Gastroesophageal sphincter (tissue), 4 donors: ENCODE data around the gene SEPTIN2. TPM values are rescaled to one million over a fixed set of nuclear protein-coding genes. Genes with fewer than 3 reads are reported as not detected.
A peak's percentile ranks its signal among the peaks of the same experiment; 100 is the strongest.

ENCODE experiments used
- ATAC-seq: fragments of 150-250 bp; one replicate; pipeline ENCODE4 v1.9.1; 2016; ENCODE audit warnings: mild to moderate bottlenecking, moderate library complexity
- H3K27ac ChIP-seq, 4 donors: fragments of 200-600 bp; sonication (generic) in 3 of 4; 1 replicate in 3 of 4; 2 replicates in 1 of 4; pipeline ENCODE4 v1.5.1; 2016 to 2019
- H3K27me3 ChIP-seq: fragments of 200-600 bp; sonication (generic); one replicate; pipeline ENCODE4 v1.5.1; 2019
- H3K36me3 ChIP-seq, 2 donors: fragments of 200-600 bp; sonication (generic); one replicate each; pipeline ENCODE4 v1.5.1; 2019; ENCODE audit warnings: control low read depth in 1 of 2
- H3K4me1 ChIP-seq, 3 donors: fragments of 200-600 bp; sonication (generic); 1 replicate in 2 of 3; 2 replicates in 1 of 3; pipeline ENCODE4 v1.5.1; 2016 to 2019; ENCODE audit warnings: control low read depth in 2 of 3
- H3K4me3 ChIP-seq, 2 donors: fragments of 200-600 bp; sonication (generic); one replicate each; pipeline ENCODE4 v1.5.1; 2019; ENCODE audit warnings: mild to moderate bottlenecking in 1 of 2, moderate library complexity in 1 of 2
- H3K9me3 ChIP-seq, 3 donors: fragments of 200-600 bp; sonication (generic); one replicate each; pipeline ENCODE4 v1.5.1; 2017 to 2019; ENCODE audit warnings: control low read depth in 2 of 3
- EP300 ChIP-seq: sonication (generic); formaldehyde crosslinking; IDR thresholded peaks from one replicate; pipeline ENCODE4 v1.6.1; 2017; ENCODE audit warnings: antibody characterized with exemption, mild to moderate bottlenecking
- POLR2A ChIP-seq, 2 donors: fragments of 450-650 bp; IDR thresholded peaks; one replicate each; pipeline ENCODE4 v1.6.1; 2017; ENCODE audit warnings: antibody characterized with exemption in 2 of 2, mild to moderate bottlenecking in 2 of 2, moderate library complexity in 1 of 2
- POLR2AphosphoS5 ChIP-seq: sonication (generic); formaldehyde crosslinking; IDR thresholded peaks from one replicate; pipeline ENCODE4 v1.6.1; 2017; ENCODE audit warnings: antibody characterized with exemption
- WGBS, 2 donors: methylation state at CpG; one replicate each; pipeline ENCODE4 v1.1.5; 2018; ENCODE audit warnings: low coverage in 1 of 2; 5-methylcytosine and 5-hydroxymethylcytosine counted together
- total RNA-seq, 4 donors: library from RNA; depleted of rRNA; stranded (reverse); fragments of >200 nt; gene quantifications; one replicate each; pipeline ENCODE4 v1.1.0, GENCODE V29; 2016
- TF ChIP-seq, protein P1 (sequence below), 4 experiments: fragments of 200-600 bp in 2 of 4; fragments of 450-650 bp in 2 of 4; sonication (generic) in 1 of 4; IDR thresholded peaks; one replicate each; pipeline ENCODE4 v1.5.1; 2017 to 2019; ENCODE audit warnings: antibody characterized with exemption in 4 of 4, mild to moderate bottlenecking in 2 of 4, moderate library complexity in 2 of 4

SEPTIN2 gene
- total RNA-seq, 4 donors from 2014 or later, result 317 to 360 (median 330) TPM

GRCh38 chr2:241350878-241351639 lies 35.3 kb downstream of the SEPTIN2 start:
- no peaks in the 10 kb centered on the region for H3K9me3 ChIP-seq
- H3K4me1 ChIP-seq, result peaks cover 0 to 8% (median 3%) of the 10 kb centered on the region in 3 donors
- no peak overlapping the region for H3K27ac ChIP-seq
- no peak for ATAC-seq
- H3K36me3 ChIP-seq, result peaks cover 0 to 87% of the 10 kb centered on the region in 2 donors
- H3K27me3 ChIP-seq, result no peaks in the 10 kb centered on the region
- 78 to 84% methylated on average over 7 to 9 of the region's 9 CpGs for WGBS, 2 donors
- no peak for TF ChIP-seq POLR2A (IDR thresholded peaks at IDR 0.05)
- TF ChIP-seq EP300, result no peak
- TF ChIP-seq, protein P1, sequence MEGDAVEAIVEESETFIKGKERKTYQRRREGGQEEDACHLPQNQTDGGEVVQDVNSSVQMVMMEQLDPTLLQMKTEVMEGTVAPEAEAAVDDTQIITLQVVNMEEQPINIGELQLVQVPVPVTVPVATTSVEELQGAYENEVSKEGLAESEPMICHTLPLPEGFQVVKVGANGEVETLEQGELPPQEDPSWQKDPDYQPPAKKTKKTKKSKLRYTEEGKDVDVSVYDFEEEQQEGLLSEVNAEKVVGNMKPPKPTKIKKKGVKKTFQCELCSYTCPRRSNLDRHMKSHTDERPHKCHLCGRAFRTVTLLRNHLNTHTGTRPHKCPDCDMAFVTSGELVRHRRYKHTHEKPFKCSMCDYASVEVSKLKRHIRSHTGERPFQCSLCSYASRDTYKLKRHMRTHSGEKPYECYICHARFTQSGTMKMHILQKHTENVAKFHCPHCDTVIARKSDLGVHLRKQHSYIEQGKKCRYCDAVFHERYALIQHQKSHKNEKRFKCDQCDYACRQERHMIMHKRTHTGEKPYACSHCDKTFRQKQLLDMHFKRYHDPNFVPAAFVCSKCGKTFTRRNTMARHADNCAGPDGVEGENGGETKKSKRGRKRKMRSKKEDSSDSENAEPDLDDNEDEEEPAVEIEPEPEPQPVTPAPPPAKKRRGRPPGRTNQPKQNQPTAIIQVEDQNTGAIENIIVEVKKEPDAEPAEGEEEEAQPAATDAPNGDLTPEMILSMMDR (IDR thresholded peaks at IDR 0.05), result no peak
- no peak for TF ChIP-seq POLR2AphosphoS5
- H3K4me3 ChIP-seq, result no peak overlapping the region

DNA sequence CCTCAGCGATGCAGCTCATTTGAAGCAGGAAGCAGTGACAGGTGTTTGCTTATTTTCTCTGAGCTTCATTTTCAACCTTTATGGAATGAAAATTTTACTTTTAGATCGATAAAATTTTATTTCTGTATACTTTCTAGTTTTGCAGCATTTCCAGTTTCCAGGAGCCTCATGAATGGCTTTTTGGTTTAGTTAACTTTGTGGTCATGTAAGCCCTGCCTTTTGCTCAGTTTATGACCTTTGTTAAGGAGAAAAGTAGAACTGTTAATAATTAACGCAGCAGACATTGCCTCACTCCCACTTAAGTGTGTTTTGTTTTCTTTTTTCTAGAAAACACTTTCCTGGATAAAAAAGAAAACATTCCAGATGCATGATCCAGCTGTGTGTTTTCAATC lies 35.9 kb downstream of the SEPTIN2 start:
- Histone ChIP-seq H3K9me3 (no peaks in the 10 kb centered on the region), H3K27me3 (no peaks in the 10 kb centered on the region), H3K27ac (no peak overlapping the region), H3K36me3 (peaks cover 0 to 81% of the 10 kb centered on the region in 2 donors), H3K4me3 (no peak overlapping the region), H3K4me1 (peaks cover 0 to 10% (median 3%) of the 10 kb centered on the region in 3 donors)
- WGBS, 2 donors, result 82 to 84% methylated on average over 3 of the region's 3 CpGs
- TF ChIP-seq EP300 (no peak), POLR2AphosphoS5 (no peak), POLR2A (IDR thresholded peaks at IDR 0.05) (no peak)
- TF ChIP-seq, protein P1 (IDR thresholded peaks at IDR 0.05), result no peak
- no peak for ATAC-seq

- Histone ChIP-seq H3K27ac (no peak overlapping the region), H3K9me3 (no peaks in the 10 kb centered on the region), H3K4me1 (peaks cover 0 to 16% (median 4%) of the 10 kb centered on the region in 3 donors), H3K27me3 (no peaks in the 10 kb centered on the region), H3K36me3 (peaks cover 0 to 75% of the 10 kb centered on the region in 2 donors), H3K4me3 (no peak overlapping the region)
- WGBS, 2 donors, result 92 to 96% methylated on average over 3 of the region's 3 CpGs
- no peak for ATAC-seq
- TF ChIP-seq POLR2A (IDR thresholded peaks at IDR 0.05) (no peak), EP300 (no peak), POLR2AphosphoS5 (no peak)
- TF ChIP-seq, protein P1 (IDR thresholded peaks at IDR 0.05), result no peak
These were observed 36.5 kb downstream of the SEPTIN2 start for GRCh38 chr2:241352227-241352626.

DNA sequence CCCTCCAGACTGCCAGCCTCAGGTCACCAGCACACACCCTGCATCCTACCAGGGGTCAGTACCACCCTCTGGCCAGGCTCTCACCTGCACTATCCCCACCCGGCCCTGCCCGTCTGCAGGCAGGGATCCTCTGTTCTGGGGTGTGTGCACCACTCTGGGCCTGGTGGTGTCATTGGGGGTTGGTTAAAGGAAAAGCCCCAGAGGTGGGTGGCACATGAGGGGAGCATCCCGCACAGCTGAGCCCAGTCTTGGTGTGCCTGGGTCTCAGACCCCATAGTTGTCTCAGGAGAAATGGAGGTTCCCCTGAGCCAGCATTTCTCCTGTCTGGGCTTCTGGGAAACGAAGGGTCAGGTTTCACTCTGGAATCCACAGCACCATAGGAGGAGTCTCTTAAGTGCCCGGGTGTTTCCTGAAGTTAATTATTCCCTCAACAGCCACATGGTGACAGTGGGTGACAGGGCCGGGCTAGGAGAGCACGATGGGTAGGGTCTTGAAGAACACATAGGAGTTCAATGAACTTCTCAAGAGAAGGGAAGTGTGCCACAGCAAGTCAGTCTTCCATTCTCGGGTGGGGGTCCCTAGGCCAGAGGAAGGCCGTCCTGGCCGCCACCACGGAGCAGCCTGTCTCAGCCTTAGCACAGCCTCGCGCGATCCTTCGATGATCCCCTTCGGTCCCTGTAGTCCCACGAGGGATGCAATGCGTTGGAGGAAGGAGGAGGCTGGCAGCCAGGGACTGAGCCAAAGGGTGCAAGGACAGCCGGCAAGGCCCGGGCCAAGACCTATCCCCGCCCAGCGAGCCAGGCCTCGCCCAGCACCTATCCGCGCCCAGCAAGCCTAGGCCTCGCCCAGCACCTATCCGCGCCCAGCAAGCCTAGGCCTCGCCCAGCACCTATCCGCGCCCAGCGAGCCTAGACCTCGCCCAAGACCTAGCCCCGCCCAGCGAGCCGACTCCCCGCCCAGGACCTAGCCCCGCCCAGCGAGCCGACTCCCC lies 39.2 kb downstream of the SEPTIN2 start:
- TF ChIP-seq EP300 (no peak), POLR2A (IDR thresholded peaks at IDR 0.05) (no peak), POLR2AphosphoS5 (no peak)
- TF ChIP-seq, protein P1 (IDR thresholded peaks at IDR 0.05), result no peak
- H3K4me1 ChIP-seq, result peaks cover 0 to 37% (median 14%) of the 10 kb centered on the region in 3 donors
- no peaks in the 10 kb centered on the region for H3K9me3 ChIP-seq
- H3K27ac ChIP-seq, result peak overlapping the region; percentile 21 to 89 (median 74)
- peak overlapping the region in 1 of 2 donors; percentile 35 for H3K4me3 ChIP-seq
- H3K36me3 ChIP-seq, result peaks cover 0 to 48% of the 10 kb centered on the region in 2 donors
- no peaks in the 10 kb centered on the region for H3K27me3 ChIP-seq
- peak; percentile 59 for ATAC-seq
- WGBS, 2 donors, result 19 to 20% methylated on average over 3 to 4 of the region's 40 CpGs
